Urinary bladder (tissue), 4 donors: Measurements from ENCODE around the gene C14orf119. TPM values are rescaled to one million over a fixed set of nuclear protein-coding genes. Genes with fewer than 3 reads are reported as not detected.
"Not testable (repeated sequence)": the region's sequence is repeated elsewhere in the genome, so short reads cannot be mapped to it uniquely, and the experiment has no call there.

ENCODE experiments used
- DNase-seq: peaks from one replicate; pipeline ENCODE4 v3.0.0-alpha.2; 2015; ENCODE audit errors: extremely low spot score
- H3K27ac ChIP-seq: one replicate; pipeline ENCODE4 v1.5.1; 2013; ENCODE audit warnings: low read depth, mild to moderate bottlenecking, moderate library complexity
- H3K36me3 ChIP-seq: one replicate; pipeline ENCODE4 v1.6.1; 2013; ENCODE audit warnings: mild to moderate bottlenecking, moderate library complexity; ENCODE audit not compliant: insufficient read depth
- H3K4me1 ChIP-seq: one replicate; pipeline ENCODE4 v1.6.1; 2013; ENCODE audit warnings: mild to moderate bottlenecking, moderate library complexity; ENCODE audit not compliant: insufficient read depth
- H3K4me3 ChIP-seq: one replicate; pipeline ENCODE4 v1.5.1; 2013; ENCODE audit warnings: low read depth, low read length
- WGBS: extraction: QIAGEN DNeasy Blood & Tissue Kit; methylation state at CpG from one replicate; pipeline ENCODE4 v1.1.7; 2013; 5-methylcytosine and 5-hydroxymethylcytosine counted together
- polyA plus RNA-seq: library from polyadenylated mRNA; stranded (reverse); fragments of 200-250 nt; gene quantifications from one replicate; pipeline ENCODE4 v1.2.3, GENCODE V29; 2013
- total RNA-seq: library from RNA; depleted of rRNA; stranded (reverse); fragments of >200 nt; gene quantifications from one replicate; pipeline ENCODE4 v1.2.3, GENCODE V29; 2014
- donor health status: healthy with polysubstance abuse.
- donor health status: healthy.

The C14orf119 gene
- total and polyA plus RNA-seq, 2 donors, result 37.2 to 51.8 TPM

DNA sequence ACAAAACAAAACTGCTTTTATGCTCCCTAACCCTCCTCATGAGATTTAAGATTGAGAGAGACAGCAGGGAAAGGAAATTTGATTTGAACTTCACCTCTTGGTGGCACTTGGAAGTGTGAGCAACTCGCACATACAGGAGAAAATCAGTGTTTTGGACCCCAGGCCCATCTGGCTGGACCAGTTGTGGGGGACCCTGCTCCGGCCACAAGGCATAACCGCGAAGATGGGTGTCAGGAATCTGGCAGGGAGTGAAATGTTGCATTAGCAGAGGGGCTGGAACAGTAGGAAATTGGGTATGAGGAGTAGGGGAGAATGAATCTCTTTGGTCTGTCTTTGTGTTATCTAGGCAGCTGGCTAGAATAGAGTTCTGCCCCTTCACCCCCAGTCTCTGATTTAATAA is 8.3 kb downstream of the C14orf119 start:
- WGBS, result 87% methylated on average over 4 of the region's 4 CpGs
- Histone ChIP-seq H3K4me1 (no peaks in the 10 kb centered on the region), H3K4me3 (no peak overlapping the region), H3K27ac (no peak overlapping the region), H3K36me3 (no peaks in the 10 kb centered on the region)
- no peak for DNase-seq

DNA sequence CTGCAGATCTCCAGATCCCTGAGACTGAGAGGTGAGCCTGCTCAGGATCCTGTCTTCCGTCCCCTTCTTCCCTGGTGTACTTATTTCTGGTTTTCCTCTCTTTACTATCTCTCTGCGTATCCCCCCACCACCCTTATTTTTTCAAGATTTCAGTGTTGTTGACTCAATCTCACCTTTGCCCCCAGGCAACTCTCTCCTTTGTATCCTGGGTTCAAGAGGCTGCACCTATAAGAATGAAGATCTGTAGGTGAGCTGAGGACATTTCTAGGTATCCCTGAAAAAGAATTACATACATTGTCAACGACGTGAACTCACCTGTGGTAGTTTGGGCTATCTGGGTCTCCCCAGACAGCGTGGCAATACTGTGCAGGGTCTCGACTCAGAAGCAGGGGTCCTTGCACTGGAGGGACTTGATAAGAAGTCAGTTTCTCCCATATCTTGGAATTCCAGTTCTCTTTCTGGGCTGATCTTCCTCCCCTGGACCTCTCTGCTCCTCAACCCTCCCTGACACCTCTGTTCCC is 8.8 kb downstream of the C14orf119 start:
- DNase-seq, result no peak
- 84% methylated on average over 6 of the region's 6 CpGs for WGBS
- no peaks in the 10 kb centered on the region for H3K36me3 ChIP-seq
- H3K27ac ChIP-seq, result no peak overlapping the region
- no peak overlapping the region for H3K4me3 ChIP-seq
- no peaks in the 10 kb centered on the region for H3K4me1 ChIP-seq

DNA sequence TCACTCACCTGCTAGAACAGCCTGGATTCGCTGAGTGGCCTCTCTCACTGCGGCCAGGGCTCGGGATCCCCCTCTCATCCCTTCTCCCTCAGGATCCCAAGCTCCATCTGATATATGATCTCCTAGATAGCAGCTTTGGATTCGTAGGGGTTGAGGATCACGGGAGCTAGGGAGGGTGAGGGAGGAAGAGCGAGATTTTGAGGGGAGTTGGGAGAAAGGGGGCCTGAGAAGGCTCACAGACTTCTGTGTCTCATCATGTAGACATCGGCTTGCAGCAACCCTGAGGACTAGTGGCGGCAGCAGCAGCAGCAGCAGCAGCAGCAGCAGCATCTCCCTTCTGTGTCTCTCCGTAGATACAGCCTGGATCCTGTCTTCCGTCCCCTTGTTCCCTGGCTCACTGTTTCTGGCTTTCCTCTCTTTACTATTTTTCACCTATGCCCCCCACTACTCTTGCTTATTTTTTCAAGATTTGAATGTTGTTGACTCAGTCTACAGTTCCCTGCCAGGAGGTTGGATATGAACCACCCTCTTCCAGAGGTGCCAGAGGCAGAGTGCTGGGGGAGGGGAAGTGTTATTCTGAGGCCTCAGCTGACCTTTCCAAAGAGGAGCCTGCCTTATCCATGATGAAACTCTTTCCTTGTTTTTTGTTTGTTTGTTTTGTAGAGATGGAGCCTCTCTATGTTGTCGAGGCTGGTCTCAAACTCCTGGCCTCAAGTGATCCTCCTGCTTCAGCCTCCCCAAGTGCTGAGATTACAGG is 9.5 kb downstream of the C14orf119 start, which contains the start of gene CIROP:
CIROP (minus strand) TSS at position 399 of the 757 bp plus-strand sequence; CDS start at position 330, 69 bp downstream.
- Histone ChIP-seq H3K27ac (no peak within 1 kb of the TSS), H3K4me3 (no peak within 1 kb of the TSS), H3K4me1 (no peaks in the 10 kb centered on the region), H3K36me3 (no peaks in the 10 kb centered on the region)
- no peak for DNase-seq
- 54% methylated on average over 11 of the region's 11 CpGs for WGBS

DNA sequence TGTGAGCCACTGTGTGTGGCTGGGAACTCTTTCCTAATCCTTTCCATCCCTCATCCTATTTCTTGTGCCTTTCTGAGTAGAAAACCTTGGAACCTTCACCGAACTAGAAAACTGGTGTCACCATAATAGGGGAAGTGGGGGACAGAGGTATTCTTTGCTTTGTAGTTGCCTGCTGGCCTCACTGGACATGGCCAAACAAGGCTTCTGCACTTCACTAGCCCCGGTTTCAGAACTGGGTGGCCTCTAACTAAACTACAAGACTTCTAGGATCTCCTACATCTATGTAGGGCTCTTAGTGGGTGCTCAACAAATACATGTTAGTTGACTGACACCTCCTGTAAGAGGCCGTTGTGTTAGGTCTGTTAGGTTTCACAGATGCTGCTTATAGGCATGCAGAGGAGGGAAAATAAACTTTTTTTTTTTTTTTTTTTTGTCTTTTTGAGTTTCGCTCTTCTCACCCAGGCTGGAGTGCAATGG is 10.1 kb downstream of the C14orf119 start:
- 88% methylated on average over 4 of the region's 4 CpGs for WGBS
- no peak for DNase-seq

DNA sequence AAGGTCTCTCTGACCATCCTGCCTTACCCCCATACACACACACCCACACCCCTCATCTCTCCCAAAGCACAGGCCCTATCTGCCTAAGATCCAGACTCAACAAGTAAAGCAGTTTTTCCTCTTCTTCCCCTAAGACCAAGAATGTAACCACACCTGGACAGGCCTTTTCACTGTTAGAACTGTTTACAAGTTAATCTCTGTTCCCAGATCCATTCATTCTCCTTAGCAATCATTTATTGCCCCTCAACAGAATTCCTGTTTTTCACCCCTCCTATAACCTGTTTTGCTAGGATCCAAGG is 11.4 kb downstream of the C14orf119 start:
- Histone ChIP-seq H3K27ac (no peak overlapping the region), H3K4me3 (no peak overlapping the region)

More for the DNA sequence above, 10.1 kb downstream of the C14orf119 start:
- Histone ChIP-seq H3K4me1 (no peaks in the 10 kb centered on the region), H3K27ac (no peak overlapping the region), H3K36me3 (no peaks in the 10 kb centered on the region), H3K4me3 (no peak overlapping the region)

DNA sequence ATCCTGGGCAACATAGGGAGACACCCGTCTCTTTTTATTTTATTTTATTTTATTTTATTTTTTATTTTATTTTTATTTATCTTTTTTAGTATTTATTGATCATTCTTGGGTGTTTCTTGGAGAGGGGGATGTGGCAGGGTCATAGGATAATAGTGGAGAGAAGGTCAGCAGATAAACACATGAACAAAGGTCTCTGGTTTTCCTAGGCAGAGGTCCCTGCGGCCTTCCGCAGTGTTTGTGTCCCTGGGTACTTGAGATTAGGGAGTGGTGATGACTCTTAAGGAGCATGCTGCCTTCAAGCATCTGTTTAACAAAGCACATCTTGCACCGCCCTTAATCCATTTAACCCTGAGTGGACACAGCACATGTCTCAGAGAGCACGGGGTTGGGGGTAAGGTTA is 12.3 kb downstream of the C14orf119 start:
- 91% methylated on average over 3 of the region's 5 CpGs for WGBS
- DNase-seq, H3K4me3 ChIP-seq, H3K27ac ChIP-seq, H3K36me3 ChIP-seq, H3K4me1 ChIP-seq: not testable (repeated sequence)

More for the DNA sequence above, 11.4 kb downstream of the C14orf119 start:
- H3K36me3 ChIP-seq, result no peaks in the 10 kb centered on the region
- DNase-seq, result no peak
- H3K4me1 ChIP-seq, result no peaks in the 10 kb centered on the region

DNA sequence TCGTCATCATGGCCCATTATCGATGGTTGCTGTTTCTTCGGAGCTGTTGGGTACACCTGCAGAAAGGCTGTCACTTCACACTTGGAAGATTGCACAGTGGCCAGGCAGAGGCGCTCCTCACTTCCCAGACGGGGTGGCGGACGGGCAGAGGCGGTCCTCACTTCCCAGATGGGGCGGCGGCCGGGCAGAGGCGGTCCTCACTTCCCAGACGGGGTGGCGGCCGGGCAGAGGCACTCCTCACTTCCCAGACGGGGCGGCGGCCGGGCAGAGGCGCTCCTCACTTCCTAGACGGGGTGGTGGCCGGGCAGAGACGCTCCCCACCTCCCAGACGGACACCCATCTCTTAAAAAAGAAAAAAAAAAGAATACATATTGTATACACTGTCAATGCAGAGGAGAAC is 12.9 kb downstream of the C14orf119 start:
- not testable (repeated sequence) for H3K36me3 ChIP-seq, H3K27ac ChIP-seq, H3K4me1 ChIP-seq, DNase-seq, H3K4me3 ChIP-seq
- 91% methylated on average over 24 of the region's 24 CpGs for WGBS

DNA sequence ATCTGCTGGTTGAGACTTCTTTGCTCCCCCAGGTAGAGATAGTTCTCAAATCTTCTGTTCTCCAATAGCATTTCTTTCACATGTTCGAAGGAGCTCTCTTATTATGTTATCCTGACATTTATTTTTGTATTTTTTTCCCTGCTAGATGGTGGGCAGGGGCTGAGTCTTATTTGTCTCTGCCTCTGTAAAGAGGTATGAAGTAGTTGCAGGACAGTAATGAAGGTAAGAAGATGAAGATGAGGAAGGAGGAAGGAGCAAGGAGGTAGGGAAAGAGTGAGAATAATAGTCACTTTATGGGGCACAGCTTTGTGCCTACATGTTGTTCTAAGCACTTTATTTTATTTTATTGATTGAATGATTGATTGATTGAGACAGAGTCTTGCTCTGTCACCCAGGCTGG is 14.5 kb downstream of the C14orf119 start:
- 91% methylated on average over 1 of the region's 1 CpG for WGBS
- Histone ChIP-seq H3K4me3 (no peak overlapping the region), H3K4me1 (no peaks in the 10 kb centered on the region), H3K36me3 (no peaks in the 10 kb centered on the region), H3K27ac (no peak overlapping the region)
- no peak for DNase-seq

DNA sequence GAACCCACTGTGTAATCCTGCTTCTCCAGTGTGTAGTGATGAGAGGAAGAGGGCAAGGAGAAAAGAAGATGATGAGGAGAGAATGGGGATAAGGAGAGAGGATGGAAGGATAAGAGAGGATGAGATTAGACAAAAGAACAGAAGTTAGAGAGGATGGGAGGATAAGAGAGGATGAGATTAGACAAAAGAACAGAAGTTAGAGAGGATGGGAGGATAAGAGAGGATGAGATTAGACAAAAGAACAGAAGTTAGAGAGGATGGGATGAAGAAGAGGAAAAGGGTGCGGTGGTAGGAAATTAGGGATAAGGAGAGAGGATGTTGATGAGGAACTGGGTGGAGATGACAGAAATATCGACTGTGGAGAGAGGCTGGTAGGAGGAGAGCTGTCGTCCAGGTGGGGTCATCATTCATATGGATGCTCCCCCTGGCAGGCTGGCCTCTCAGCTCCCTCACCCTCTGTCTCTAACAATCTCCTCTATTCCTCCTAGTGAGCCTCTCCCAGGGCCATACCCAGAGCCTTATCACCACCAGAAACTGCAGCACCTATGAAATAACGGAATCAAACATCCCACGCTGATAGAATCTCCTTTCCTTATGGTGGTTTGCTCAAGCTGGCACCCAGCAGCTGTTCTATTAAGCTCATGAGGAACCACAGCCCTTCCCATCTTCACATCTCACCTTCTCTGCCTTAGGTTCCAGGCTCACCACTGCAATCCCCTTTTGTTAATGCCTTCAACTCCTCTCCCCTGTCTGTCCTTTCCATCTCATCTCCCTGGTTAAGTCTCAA is 15.5 kb downstream of the C14orf119 start:
- Histone ChIP-seq H3K4me1 (no peaks in the 10 kb centered on the region), H3K27ac (no peak overlapping the region), H3K4me3 (no peak overlapping the region), H3K36me3 (no peaks in the 10 kb centered on the region)
- 68% methylated on average over 5 of the region's 5 CpGs for WGBS
- DNase-seq, result no peak

DNA sequence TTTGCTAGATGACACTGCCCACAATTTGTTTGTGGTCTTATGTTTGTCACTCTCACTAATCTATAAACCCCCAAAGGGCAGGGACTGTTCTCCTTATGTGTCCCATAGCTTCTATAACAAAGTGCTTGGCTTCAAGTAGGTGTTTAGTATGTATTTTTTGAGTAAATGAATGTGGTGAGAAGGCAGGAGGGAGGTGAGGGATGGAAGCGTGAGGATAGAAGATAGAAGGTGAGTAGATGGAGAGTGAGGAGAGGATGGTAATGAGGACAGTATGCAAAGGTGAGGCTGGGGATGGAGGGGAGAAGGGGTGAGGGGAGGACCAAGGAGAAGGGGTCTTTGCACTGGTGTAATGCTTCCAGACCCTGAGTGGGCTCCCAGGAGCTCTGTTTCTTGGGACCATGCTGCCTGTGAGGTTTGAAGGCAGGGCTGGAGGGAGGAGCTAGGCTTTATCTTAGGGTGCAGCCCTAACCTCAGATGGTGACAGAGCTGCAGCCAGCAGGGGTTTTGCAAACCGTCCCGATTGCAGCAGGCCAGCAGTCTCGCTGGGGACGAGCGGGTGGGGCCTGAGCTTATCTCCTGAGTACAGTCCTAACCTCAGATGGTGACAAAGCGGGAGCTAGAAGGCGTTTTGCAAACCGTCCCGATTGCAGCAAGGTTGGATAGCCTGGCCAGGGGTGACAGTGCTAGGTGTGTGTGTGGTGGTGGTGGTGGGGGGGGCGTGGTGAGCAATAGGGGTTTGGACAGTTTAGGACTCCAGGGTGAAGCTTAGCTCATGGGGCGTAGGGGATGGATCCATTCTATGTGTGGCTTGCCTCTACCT is 17.3 kb downstream of the C14orf119 start:
- DNase-seq, result no peak
- Histone ChIP-seq H3K4me1 (no peaks in the 10 kb centered on the region), H3K36me3 (no peaks in the 10 kb centered on the region), H3K27ac (no peak overlapping the region), H3K4me3 (no peak overlapping the region)
- 52% methylated on average over 12 of the region's 12 CpGs for WGBS

DNA sequence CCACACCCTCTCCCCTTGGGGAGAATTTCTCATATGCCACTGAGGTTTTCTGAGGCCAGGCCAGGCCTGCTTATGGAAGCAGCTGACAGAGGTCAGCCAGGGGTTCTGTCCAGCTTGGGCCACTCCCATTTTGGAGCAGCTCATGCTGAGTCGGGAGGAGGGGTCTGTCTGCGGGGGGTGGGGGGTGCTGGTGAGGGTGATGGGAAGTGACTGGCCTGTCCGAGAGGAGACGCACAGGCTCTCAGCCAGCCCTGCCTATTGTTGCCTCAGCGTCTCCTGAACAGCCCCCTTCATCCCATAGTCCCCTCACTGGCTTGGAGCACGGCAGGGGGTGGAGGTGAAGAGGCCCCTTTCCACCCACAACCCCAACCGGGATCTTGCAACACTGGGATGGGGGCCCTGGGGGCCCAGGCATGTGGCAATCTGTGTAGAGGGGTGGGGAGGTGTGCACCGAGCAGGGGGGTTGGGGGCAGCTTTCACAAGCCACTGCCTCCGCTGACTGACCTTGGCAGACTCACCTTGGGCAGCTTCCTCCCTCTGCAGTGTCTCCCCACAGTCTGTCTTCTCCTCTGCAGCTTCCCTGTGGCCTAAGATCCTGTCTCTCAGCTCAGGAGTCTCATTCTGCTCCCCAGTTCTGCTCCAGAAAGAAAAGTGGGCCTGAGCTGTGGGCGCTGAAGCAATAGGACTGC is 18.3 kb downstream of the C14orf119 start:
- no peak overlapping the region for H3K4me3 ChIP-seq
- no peak overlapping the region for H3K27ac ChIP-seq
- DNase-seq, result no peak
- WGBS, result 46% methylated on average over 10 of the region's 10 CpGs
- no peaks in the 10 kb centered on the region for H3K36me3 ChIP-seq
- H3K4me1 ChIP-seq, result no peaks in the 10 kb centered on the region

DNA sequence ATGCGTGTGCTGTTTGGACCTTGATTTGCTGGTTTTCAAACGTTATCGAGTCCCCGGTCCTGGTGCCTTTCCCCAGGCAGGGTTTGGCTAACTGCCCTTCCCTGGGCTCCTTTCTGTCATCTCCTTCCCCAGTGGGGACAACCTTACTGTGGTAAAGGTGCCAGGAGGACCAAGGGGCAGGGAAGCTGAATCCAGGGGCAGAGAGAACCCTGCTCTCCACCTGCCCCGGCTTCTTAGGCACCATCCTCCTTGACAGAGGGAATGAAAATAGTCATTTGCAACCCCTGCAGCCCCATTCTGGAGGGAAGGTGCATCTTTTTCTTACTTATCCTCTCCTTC is 18.8 kb downstream of the C14orf119 start:
- DNase-seq, result no peak
- no peaks in the 10 kb centered on the region for H3K36me3 ChIP-seq
- no peaks in the 10 kb centered on the region for H3K4me1 ChIP-seq
- H3K27ac ChIP-seq, result no peak overlapping the region
- WGBS, result 68% methylated on average over 5 of the region's 5 CpGs
- no peak overlapping the region for H3K4me3 ChIP-seq

DNA sequence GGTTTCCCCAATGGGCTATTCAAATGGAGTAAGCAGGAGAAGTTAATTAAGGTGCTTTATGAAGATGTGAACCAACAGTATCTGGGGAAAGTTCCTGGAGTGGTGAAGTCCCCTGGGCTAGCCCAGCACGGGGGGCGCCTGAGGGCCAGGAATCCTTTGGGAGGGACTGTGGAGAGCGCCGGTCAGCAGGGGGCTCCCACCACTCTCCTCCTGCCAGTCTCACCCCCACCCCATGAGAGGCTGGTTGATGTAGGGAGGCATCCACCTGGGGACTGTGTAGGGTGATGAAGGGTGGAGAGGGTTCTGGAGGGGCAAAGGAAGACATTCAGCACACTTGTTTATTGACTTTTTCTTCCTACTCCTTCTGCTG is 19.3 kb downstream of the C14orf119 start:
- Histone ChIP-seq H3K36me3 (no peaks in the 10 kb centered on the region), H3K27ac (no peak overlapping the region), H3K4me1 (no peaks in the 10 kb centered on the region), H3K4me3 (no peak overlapping the region)
- DNase-seq, result no peak
- 67% methylated on average over 4 of the region's 4 CpGs for WGBS
